M059J (cell line): ENCODE results near the gene AFAP1. TPM values are rescaled to one million over a fixed set of nuclear protein-coding genes. Genes with fewer than 3 reads are reported as not detected.

Experiments used
- DNase-seq: peaks from one replicate; pipeline ENCODE4 v3.0.0-alpha.2; 2012; ENCODE audit warnings: low read depth
- total RNA-seq: library from RNA; depleted of rRNA; stranded (reverse); fragments of >200 nt; shearing (Covaris generic); gene quantifications from 2 replicates; pipeline ENCODE4 v1.2.3, GENCODE V29; 2014

The AFAP1 gene
- total RNA-seq, 1 experiment from 2014 or later, result 53.8 TPM

DNA sequence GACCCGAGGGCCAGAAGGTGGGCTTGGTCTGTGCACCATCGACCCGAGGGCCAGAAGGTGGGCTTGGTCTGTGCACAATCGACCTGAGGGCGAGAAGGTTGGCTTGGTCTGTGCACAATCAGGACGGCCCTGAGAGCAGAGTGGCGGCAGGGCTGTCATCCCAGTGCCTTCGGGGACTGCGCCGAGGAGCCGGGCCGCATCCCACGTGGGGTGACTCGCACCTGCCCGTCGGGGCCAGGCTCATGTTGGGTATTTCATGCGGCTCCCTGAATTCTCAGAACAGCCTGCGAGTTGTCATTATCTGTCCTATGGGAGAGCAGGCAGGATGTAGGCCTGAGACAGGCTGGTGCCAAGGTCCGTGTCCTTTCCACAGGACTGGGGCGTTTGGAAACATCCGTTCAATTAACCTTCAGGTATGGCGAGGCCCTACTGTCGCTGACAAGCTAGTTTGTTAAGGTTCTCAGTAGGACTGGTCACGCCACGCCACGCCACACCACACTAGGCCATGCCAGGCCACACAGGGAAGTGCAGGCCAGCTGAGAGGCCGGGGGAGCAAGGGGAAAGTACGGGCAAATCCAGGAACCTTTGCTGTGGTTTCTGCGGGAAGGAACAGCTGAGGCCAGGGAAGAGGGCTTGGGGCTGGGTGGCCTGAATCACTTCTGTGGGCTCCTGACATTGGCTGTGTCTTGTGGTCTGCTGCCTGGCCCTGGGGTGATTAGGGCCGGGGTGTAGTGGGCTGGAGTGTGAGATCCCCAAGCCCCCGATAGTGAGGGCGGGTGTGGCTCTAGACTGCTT is 182.9 kb downstream of the AFAP1 start:
- DNase-seq, result no peak

GRCh38 chr4:7756071-7756470 is 183.6 kb downstream of the AFAP1 start:
- no peak for DNase-seq

DNA sequence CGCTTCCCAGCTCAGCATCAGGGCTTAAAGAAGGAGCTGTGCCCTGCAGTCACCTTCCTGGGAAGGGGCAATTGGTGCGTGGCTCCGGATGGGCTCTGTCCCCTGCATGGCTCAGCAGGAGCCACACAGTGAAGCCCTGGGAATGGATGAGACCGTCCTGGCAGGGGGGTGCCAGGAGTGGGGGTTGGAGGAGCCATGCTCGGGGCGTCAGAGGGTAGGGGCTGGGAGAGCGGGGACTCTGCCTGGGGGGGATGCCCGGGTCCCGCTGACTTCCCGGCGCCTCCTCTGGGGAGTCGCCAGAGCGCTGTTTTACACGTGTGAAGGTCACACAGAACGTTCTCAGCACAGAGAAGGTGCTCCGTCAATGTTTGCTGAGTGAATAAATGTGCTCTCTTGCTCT is 184.1 kb downstream of the AFAP1 start:
- no peak for DNase-seq

DNA sequence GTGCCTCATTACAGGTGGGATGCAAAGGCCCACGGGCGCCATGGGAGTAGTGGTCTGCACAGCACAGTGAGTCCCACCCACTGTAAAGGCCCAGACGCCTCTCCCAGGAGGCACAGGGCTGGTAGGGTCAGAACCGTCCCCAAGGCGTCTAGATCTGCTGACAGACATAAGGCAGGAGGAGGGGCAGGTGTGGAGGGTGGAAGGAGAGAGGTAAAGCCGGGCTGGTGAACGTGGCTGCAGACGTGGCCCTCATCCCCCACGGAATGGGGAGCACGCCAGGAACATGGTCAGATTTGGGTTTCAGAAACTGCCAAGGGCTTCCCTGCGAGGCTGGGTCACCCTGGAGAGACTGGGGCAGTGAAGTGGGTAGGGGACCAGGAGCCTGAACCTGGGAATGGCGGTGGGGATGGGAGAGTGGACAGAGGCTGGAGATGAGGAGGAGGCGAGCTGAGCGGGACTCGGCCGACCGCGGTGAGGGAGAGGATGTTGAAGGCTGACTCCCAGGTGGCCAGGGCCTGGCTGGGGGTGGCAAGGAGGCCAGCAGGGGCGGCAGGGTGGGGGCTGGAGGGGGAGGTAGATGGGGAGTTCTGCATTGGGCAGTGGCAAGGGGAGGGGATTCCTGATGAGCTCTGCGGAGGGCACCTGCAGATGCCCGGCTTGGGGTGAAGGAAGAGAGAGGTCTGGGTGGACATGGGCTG is 184.9 kb downstream of the AFAP1 start:
- no peak for DNase-seq

DNA sequence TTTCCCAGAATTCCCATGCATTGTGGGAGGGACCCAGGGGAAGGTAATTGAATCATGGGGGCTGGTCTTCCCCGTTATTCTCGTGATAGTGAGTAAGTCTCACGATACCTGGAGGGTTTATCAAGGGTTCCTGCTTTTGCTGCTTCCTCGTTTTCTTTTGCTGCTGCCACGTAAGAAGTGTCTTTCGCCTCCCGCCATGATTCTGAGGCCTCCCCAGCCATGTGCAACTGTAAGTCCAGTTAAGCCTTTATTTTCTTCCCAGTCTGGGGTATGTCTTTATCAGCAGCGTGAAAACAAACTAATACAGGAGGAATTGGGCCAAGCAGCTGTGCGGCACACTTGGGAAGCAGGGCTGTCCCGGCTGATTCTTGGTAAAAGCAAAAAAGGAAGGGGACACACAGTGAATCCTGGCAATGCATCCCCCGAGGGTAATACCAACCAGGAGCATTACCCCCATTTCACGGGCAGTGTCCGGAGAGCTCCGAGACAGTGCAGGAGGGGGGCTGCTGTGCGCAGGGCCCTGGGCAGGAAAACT is 185.7 kb downstream of the AFAP1 start:
- no peak for DNase-seq

GRCh38 chr4:7753271-7753670 is 186.4 kb downstream of the AFAP1 start:
- no peak for DNase-seq

DNA sequence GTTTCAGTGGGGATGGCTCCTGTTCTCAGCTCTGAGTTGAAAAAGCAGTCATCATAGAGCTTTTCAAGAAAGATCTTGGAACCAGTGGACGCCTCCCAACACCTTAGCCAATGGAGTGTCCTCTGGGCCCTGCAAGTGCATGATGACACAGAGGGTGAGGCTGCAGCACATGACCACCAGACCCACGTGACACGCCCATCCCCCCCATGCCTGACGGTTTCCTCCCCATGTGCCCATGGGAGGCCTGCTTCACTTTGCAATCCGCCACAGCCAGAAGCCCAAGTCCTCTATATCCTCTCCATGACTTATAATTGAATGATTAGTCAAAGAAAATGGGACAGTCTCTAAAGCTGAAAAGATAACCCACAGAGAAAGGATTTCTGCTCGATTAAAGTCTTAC is 187.0 kb downstream of the AFAP1 start:
- no peak for DNase-seq

DNA sequence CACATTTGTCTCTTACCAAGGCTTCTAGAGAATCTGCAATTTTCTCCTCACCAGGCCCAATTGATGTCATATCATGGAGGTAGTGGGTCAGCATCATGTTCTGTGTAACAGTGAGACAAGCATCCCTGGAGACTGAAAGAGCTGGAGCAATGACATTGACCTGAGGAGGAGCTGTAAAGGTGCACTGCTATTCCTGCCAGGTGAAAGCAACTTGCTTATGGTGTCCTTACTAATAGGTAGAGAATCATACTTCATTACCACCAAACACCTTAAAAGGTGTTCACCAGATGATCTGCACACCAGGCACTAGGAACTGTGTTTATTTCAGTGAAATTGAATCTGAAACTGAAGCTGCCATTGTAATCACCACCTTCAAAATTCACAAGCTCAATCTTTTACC is 188.7 kb downstream of the AFAP1 start:
- DNase-seq, result no peak

DNA sequence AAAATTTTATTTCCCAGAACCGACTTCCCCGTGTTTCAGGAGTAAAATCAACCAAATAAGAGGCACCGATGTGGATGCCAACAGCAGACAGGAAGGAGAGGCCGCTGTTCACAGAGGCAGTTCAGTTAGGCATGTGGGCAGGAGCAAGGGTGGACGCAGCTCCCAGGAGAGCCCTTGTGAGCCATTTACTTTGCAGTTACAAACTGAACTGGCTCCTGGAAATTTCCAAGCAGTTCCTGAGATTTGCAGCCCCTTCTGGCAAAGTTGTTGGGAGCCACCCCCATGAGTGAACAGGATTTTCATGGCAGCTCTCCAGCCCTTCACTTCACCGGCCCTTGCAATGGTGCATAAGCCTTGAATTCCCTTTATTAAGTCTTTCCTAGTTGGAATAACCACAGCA is 189.1 kb downstream of the AFAP1 start:
- no peak for DNase-seq

- DNase-seq, result no peak
Observed at GRCh38 chr4:7747566-7747965, 192.1 kb downstream of the AFAP1 start.

DNA sequence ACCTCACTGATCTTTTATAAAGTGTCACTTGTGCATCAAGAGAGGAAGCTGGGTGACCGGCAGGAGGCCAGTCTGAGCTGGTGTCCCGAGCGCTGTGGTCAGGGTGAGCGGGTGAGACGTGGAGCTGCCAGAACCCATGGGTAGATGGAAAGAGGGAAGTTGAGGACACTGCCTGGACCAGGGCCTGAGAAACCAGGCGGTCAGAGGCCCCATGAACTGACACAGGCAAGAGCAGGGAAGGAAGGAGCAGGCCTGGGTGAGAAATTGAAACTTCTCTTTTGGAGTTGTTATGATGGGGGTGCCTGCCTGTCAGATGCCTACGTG is 192.6 kb downstream of the AFAP1 start:
- DNase-seq, result no peak

GRCh38 chr4:7746351-7747061 is 193.2 kb downstream of the AFAP1 start:
- DNase-seq, result no peak

DNA sequence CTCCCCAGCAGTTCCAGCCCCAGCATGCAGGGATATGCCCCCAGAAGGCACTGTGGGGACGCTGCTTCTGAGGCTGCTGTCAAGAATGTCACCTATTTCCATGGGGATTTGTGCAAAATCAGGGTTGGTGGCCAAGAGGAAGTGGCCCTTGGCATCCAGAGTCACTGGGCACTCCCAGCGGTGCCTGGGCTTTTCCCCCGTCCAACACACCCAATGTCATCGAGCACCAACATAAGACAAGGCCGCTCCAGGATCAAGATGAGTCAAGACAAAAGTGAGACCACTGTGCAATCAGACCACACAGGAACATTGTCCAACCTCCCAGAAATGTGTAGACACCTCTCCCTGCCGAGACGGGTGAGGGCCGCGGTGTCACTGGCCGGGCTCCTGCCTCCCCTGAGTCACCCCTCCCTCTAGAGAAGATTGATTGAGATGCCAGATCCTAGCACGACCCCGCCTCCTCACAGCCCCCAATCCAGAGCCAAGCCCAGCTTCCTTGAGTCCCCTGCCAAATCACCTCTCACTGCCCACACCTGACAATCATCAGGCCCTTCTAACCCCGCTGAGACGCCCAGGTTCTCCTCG is 194.3 kb downstream of the AFAP1 start:
- no peak for DNase-seq

DNA sequence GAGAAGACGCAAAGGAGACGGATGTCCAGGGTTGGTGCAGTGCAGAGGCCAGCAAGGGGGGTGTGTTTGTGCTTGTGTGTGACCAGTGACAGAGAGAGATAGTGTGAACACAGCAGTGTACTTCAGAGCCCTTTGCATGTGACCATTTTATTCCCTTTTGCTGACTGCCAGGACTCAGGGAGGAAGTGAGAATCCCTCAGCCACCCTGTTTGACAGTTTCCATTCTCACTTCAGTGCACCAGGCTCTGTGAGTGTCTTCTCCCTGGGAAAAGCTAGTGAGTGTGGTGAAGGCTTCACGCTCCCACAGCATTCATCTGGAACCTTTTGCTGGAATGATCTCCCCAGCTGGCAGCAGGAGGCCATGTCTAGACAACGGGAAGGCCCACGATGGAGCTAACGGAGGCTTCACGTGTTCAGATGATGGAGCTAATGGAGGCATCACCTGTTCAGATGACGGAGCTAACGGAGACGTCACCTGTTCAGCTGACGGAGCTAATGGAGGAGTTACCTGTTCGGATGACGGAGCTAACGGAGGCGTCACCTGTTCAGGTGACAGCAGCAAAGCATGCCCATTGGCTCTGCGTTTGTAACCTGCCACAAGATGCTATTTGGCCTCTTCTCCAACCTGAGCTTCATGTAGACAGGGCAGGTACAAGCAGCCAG is 195.4 kb downstream of the AFAP1 start:
- no peak for DNase-seq

DNA sequence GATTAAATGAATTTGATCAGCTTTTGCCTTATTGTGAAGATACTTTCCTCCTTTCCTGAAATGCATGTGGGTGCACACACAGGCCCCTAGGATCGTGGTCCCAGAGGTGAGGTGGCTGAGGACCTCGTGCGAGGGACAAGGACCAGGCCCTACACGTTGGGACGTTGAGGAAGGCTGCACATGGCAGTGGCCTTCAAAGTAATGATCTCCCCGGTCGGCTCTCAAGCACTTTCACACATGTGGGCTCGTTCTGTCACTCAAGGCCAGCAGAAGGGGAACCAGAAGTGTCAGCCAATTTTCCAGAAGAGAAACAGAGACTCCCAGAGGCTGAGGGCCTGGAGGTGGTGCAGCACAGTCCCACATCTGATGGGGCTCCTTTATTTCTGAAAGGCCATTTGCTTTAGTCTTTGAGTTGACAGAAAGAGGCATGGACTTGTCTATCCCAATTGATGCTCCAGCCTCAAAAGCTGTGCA is 196.8 kb downstream of the AFAP1 start:
- DNase-seq, result no peak

GRCh38 chr4:7741946-7742806 is 197.5 kb downstream of the AFAP1 start:
- no peak for DNase-seq

- DNase-seq, result no peak
Observed at GRCh38 chr4:7740866-7741525, 198.7 kb downstream of the AFAP1 start.

GRCh38 chr4:7739918-7740865 is 199.5 kb downstream of the AFAP1 start:
- DNase-seq, result no peak
